IPS-20b (cell line): ENCODE data around the gene HIGD1A.
A peak's percentile ranks its signal among the peaks of the same experiment; 100 is the strongest.

Experiments used
- H3K27ac ChIP-seq: one replicate; pipeline ENCODE4 v1.5.1; 2013; ENCODE audit warnings: low read length
- H3K27me3 ChIP-seq: 2 replicates; pipeline ENCODE4 v1.6.1; 2013; ENCODE audit warnings: mild to moderate bottlenecking, low read length, inconsistent platforms; ENCODE audit not compliant: insufficient read depth
- H3K36me3 ChIP-seq: 2 replicates; pipeline ENCODE4 v1.6.1; 2013; ENCODE audit warnings: low read depth, mild to moderate bottlenecking, inconsistent platforms, low read length, moderate library complexity; ENCODE audit not compliant: insufficient read depth
- H3K4me1 ChIP-seq: 2 replicates; pipeline ENCODE4 v1.6.1; 2013; ENCODE audit warnings: mild to moderate bottlenecking, control low read depth, inconsistent platforms, low read length, moderate library complexity; ENCODE audit not compliant: insufficient read depth
- H3K4me3 ChIP-seq: 2 replicates; pipeline ENCODE4 v1.5.1; 2013; ENCODE audit warnings: mild to moderate bottlenecking, low read length, inconsistent platforms
- H3K9ac ChIP-seq: 2 replicates; pipeline ENCODE4 v1.6.1; 2013; ENCODE audit warnings: low read depth, mild to moderate bottlenecking, inconsistent platforms, low read length, moderate library complexity
- H3K9me3 ChIP-seq: 2 replicates; pipeline ENCODE4 v1.6.1; 2013; ENCODE audit warnings: mild to moderate bottlenecking, low read depth, low read length, inconsistent platforms; ENCODE audit not compliant: insufficient read depth

HIGD1A gene

GRCh38 chr3:42804106-42804830, at the start of gene HIGD1A:
Gene HIGD1A (minus strand): TSS chr3:42804490. CDS start chr3:42794253, 10,237 bp downstream.
- no peaks in the 10 kb centered on the region for H3K36me3 ChIP-seq
- H3K4me1 ChIP-seq: peaks cover 14% of the 10 kb centered on the region; the same call in 1 of the 2 replicates
- peaks cover 19% of the 10 kb centered on the region for H3K27me3 ChIP-seq
- peak within 1 kb of the TSS; percentile 20 for H3K27ac ChIP-seq
- H3K4me3 ChIP-seq: peak within 1 kb of the TSS; percentile 91
- H3K9me3 ChIP-seq: no peaks in the 10 kb centered on the region
- H3K9ac ChIP-seq: peak within 1 kb of the TSS; percentile 92

GRCh38 chr3:42853739-42854302, 49.5 kb upstream of the HIGD1A start:
- no peaks in the 10 kb centered on the region for H3K4me1 ChIP-seq

GRCh38 chr3:42853056-42853455, 48.8 kb upstream of the HIGD1A start:
- Histone ChIP-seq H3K27me3 (no peaks in the 10 kb centered on the region), H3K9me3 (no peaks in the 10 kb centered on the region), H3K4me3 (no peak overlapping the region), H3K4me1 (no peaks in the 10 kb centered on the region), H3K9ac (no peak overlapping the region), H3K36me3 (no peaks in the 10 kb centered on the region), H3K27ac (no peak overlapping the region)

More at GRCh38 chr3:42853739-42854302, 49.5 kb upstream of the HIGD1A start:
- no peak overlapping the region for H3K9ac ChIP-seq
- no peak overlapping the region for H3K27ac ChIP-seq
- no peaks in the 10 kb centered on the region for H3K27me3 ChIP-seq
- H3K9me3 ChIP-seq: no peaks in the 10 kb centered on the region
- H3K36me3 ChIP-seq: no peaks in the 10 kb centered on the region
- no peak overlapping the region for H3K4me3 ChIP-seq

GRCh38 chr3:42852441-42852840, 48.2 kb upstream of the HIGD1A start:
- no peaks in the 10 kb centered on the region for H3K9me3 ChIP-seq
- H3K36me3 ChIP-seq: no peaks in the 10 kb centered on the region
- H3K27ac ChIP-seq: no peak overlapping the region
- no peak overlapping the region for H3K4me3 ChIP-seq
- H3K9ac ChIP-seq: no peak overlapping the region
- H3K4me1 ChIP-seq: no peaks in the 10 kb centered on the region
- no peaks in the 10 kb centered on the region for H3K27me3 ChIP-seq

- H3K4me3 ChIP-seq: no peak overlapping the region
- no peak overlapping the region for H3K9ac ChIP-seq
- no peaks in the 10 kb centered on the region for H3K36me3 ChIP-seq
- no peaks in the 10 kb centered on the region for H3K9me3 ChIP-seq
- no peaks in the 10 kb centered on the region for H3K27me3 ChIP-seq
- H3K27ac ChIP-seq: no peak overlapping the region
- no peaks in the 10 kb centered on the region for H3K4me1 ChIP-seq
Observed at GRCh38 chr3:42851228-42851834, 47.0 kb upstream of the HIGD1A start.

GRCh38 chr3:42850263-42850662, 46.0 kb upstream of the HIGD1A start:
- no peak overlapping the region for H3K4me3 ChIP-seq
- no peaks in the 10 kb centered on the region for H3K36me3 ChIP-seq
- H3K27me3 ChIP-seq: no peaks in the 10 kb centered on the region
- H3K9me3 ChIP-seq: no peaks in the 10 kb centered on the region
- no peaks in the 10 kb centered on the region for H3K4me1 ChIP-seq
- no peak overlapping the region for H3K27ac ChIP-seq
- H3K9ac ChIP-seq: no peak overlapping the region

GRCh38 chr3:42849017-42849416, 44.7 kb upstream of the HIGD1A start:
- Histone ChIP-seq H3K9me3 (no peaks in the 10 kb centered on the region), H3K4me1 (peaks cover 6% of the 10 kb centered on the region; the same call in 1 of the 2 replicates), H3K27me3 (no peaks in the 10 kb centered on the region)

GRCh38 chr3:42847731-42848130, 43.4 kb upstream of the HIGD1A start:
- Histone ChIP-seq H3K4me1 (peaks cover 8% of the 10 kb centered on the region; the same call in 1 of the 2 replicates), H3K9ac (no peak overlapping the region), H3K27ac (no peak overlapping the region)

More at GRCh38 chr3:42849017-42849416, 44.7 kb upstream of the HIGD1A start:
- H3K36me3 ChIP-seq: no peaks in the 10 kb centered on the region
- no peak overlapping the region for H3K27ac ChIP-seq
- H3K4me3 ChIP-seq: no peak overlapping the region
- H3K9ac ChIP-seq: no peak overlapping the region

GRCh38 chr3:42846685-42847522, 42.6 kb upstream of the HIGD1A start:
- Histone ChIP-seq H3K27me3 (no peaks in the 10 kb centered on the region), H3K4me1 (peaks cover 8% of the 10 kb centered on the region; the same call in 1 of the 2 replicates), H3K9ac (no peak overlapping the region), H3K9me3 (no peaks in the 10 kb centered on the region), H3K4me3 (no peak overlapping the region), H3K36me3 (no peaks in the 10 kb centered on the region), H3K27ac (no peak overlapping the region)

More at GRCh38 chr3:42847731-42848130, 43.4 kb upstream of the HIGD1A start:
- Histone ChIP-seq H3K27me3 (no peaks in the 10 kb centered on the region), H3K9me3 (no peaks in the 10 kb centered on the region), H3K36me3 (no peaks in the 10 kb centered on the region), H3K4me3 (no peak overlapping the region)

GRCh38 chr3:42844815-42845214, 40.5 kb upstream of the HIGD1A start:
- H3K36me3 ChIP-seq: no peaks in the 10 kb centered on the region
- H3K27me3 ChIP-seq: no peaks in the 10 kb centered on the region
- H3K9ac ChIP-seq: no peak overlapping the region
- H3K4me3 ChIP-seq: no peak overlapping the region
- no peaks in the 10 kb centered on the region for H3K9me3 ChIP-seq
- H3K27ac ChIP-seq: no peak overlapping the region
- peaks cover 8% of the 10 kb centered on the region; the same call in 1 of the 2 replicates for H3K4me1 ChIP-seq

- Histone ChIP-seq H3K9me3 (no peaks in the 10 kb centered on the region), H3K27me3 (no peaks in the 10 kb centered on the region), H3K9ac (no peak overlapping the region), H3K27ac (no peak overlapping the region), H3K4me3 (no peak overlapping the region), H3K36me3 (no peaks in the 10 kb centered on the region), H3K4me1 (peaks cover 8% of the 10 kb centered on the region; the same call in 1 of the 2 replicates)
Observed at GRCh38 chr3:42844412-42844713, 40.1 kb upstream of the HIGD1A start.
